ENCODE data around the gene TMEM222.

DNA sequence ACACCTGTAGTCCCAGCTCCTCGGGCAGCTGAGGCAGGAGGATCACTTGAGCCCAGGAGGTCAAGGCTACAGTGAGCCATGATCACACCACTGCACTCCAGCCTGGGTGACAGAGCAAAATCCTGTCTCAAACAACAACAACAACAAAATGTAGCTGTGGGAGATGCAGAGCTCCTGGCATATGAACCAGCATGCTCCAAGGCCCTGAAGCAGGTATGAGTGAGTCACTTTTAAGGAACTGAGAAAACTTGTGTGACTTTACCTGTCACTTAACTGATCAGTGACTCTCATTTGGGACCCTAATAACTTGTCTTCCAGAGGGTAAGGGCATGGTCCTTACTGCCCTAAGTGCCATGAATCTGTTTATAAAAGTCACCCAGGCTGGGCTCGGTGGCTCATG lies 19.4 kb upstream of the TMEM222 start:
- TF ChIP-seq, protein P1, sequence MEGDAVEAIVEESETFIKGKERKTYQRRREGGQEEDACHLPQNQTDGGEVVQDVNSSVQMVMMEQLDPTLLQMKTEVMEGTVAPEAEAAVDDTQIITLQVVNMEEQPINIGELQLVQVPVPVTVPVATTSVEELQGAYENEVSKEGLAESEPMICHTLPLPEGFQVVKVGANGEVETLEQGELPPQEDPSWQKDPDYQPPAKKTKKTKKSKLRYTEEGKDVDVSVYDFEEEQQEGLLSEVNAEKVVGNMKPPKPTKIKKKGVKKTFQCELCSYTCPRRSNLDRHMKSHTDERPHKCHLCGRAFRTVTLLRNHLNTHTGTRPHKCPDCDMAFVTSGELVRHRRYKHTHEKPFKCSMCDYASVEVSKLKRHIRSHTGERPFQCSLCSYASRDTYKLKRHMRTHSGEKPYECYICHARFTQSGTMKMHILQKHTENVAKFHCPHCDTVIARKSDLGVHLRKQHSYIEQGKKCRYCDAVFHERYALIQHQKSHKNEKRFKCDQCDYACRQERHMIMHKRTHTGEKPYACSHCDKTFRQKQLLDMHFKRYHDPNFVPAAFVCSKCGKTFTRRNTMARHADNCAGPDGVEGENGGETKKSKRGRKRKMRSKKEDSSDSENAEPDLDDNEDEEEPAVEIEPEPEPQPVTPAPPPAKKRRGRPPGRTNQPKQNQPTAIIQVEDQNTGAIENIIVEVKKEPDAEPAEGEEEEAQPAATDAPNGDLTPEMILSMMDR (IDR thresholded peaks at IDR 0.05; ENCODE audit: poor library complexity, severe bottlenecking), result no peak
- no peak for TF ChIP-seq EZH2 (IDR thresholded peaks at IDR 0.05; ENCODE audit: borderline replicate concordance, insufficient read depth, low read length, poor library complexity, severe bottlenecking)
- no peak for TF ChIP-seq POLR2AphosphoS5 (IDR thresholded peaks at IDR 0.05)
- TF ChIP-seq, protein P2, sequence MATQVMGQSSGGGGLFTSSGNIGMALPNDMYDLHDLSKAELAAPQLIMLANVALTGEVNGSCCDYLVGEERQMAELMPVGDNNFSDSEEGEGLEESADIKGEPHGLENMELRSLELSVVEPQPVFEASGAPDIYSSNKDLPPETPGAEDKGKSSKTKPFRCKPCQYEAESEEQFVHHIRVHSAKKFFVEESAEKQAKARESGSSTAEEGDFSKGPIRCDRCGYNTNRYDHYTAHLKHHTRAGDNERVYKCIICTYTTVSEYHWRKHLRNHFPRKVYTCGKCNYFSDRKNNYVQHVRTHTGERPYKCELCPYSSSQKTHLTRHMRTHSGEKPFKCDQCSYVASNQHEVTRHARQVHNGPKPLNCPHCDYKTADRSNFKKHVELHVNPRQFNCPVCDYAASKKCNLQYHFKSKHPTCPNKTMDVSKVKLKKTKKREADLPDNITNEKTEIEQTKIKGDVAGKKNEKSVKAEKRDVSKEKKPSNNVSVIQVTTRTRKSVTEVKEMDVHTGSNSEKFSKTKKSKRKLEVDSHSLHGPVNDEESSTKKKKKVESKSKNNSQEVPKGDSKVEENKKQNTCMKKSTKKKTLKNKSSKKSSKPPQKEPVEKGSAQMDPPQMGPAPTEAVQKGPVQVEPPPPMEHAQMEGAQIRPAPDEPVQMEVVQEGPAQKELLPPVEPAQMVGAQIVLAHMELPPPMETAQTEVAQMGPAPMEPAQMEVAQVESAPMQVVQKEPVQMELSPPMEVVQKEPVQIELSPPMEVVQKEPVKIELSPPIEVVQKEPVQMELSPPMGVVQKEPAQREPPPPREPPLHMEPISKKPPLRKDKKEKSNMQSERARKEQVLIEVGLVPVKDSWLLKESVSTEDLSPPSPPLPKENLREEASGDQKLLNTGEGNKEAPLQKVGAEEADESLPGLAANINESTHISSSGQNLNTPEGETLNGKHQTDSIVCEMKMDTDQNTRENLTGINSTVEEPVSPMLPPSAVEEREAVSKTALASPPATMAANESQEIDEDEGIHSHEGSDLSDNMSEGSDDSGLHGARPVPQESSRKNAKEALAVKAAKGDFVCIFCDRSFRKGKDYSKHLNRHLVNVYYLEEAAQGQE (IDR thresholded peaks at IDR 0.05; ENCODE audit: borderline replicate concordance), result no peak
- no peak for TF ChIP-seq EP300 (conservative IDR thresholded peaks at IDR 0.05; ENCODE audit: poor library complexity, severe bottlenecking)
- no peak for TF ChIP-seq SMC3 (conservative IDR thresholded peaks at IDR 0.05; ENCODE audit: poor library complexity)
- no peak for TF ChIP-seq TAF1 (IDR thresholded peaks at IDR 0.05; ENCODE audit: low read depth)
- no peak for TF ChIP-seq RAD21 (conservative IDR thresholded peaks at IDR 0.05)
